Fibroblast of pulmonary artery (primary cell): ENCODE measurements around the gene TRIP13.
A peak's percentile ranks its signal among the peaks of the same experiment; 100 is the strongest.

ENCODE experiments used
- DNase-seq: peaks from one replicate; pipeline ENCODE4 v3.0.0-alpha.2; 2010; ENCODE audit warnings: low read depth
- H3K4me3 ChIP-seq: replicated peaks from 2 replicates; pipeline ENCODE4 v1.5.1; 2011; ENCODE audit warnings: low read depth, mild to moderate bottlenecking, control low read depth, low read length, moderate library complexity
- CTCF ChIP-seq: IDR thresholded peaks from 2 replicates; pipeline ENCODE4 v1.5.1; 2011; ENCODE audit warnings: mild to moderate bottlenecking, control low read depth, low read length, inconsistent platforms; ENCODE audit errors: missing control alignments

The TRIP13 gene

GRCh38 chr5:957748-958485 is 65.2 kb downstream of the TRIP13 start:
- no peak for TF ChIP-seq CTCF
- DNase-seq = no peak
- no peak overlapping the region for H3K4me3 ChIP-seq

GRCh38 chr5:958701-959571 is 66.3 kb downstream of the TRIP13 start:
- no peak for TF ChIP-seq CTCF
- peak; percentile 86 for DNase-seq
- no peak overlapping the region for H3K4me3 ChIP-seq

GRCh38 chr5:959581-960531 is 67.2 kb downstream of the TRIP13 start:
- TF ChIP-seq CTCF = no peak
- no peak overlapping the region for H3K4me3 ChIP-seq
- no peak for DNase-seq

- TF ChIP-seq CTCF = no peak
- no peak overlapping the region for H3K4me3 ChIP-seq
- DNase-seq = no peak
Observed at GRCh38 chr5:960551-960950, 67.9 kb downstream of the TRIP13 start.

GRCh38 chr5:961002-961710 is 68.5 kb downstream of the TRIP13 start:
- H3K4me3 ChIP-seq = no peak overlapping the region
- DNase-seq = no peak
- no peak for TF ChIP-seq CTCF

GRCh38 chr5:961711-962240 is 69.1 kb downstream of the TRIP13 start:
- H3K4me3 ChIP-seq = no peak overlapping the region
- TF ChIP-seq CTCF = no peak
- no peak for DNase-seq
